Gastroesophageal sphincter (tissue), 4 donors: ENCODE results near the gene ACRBP. TPM values are rescaled to one million over a fixed set of nuclear protein-coding genes. Genes with fewer than 3 reads are reported as not detected.

ENCODE experiments used
- ATAC-seq: fragments of 150-250 bp; one replicate; pipeline ENCODE4 v1.9.1; 2016; ENCODE audit warnings: mild to moderate bottlenecking, moderate library complexity
- H3K27ac ChIP-seq, 4 donors: fragments of 200-600 bp; sonication (generic) in 3 of 4; 1 replicate in 3 of 4; 2 replicates in 1 of 4; pipeline ENCODE4 v1.5.1; 2016 to 2019
- H3K27me3 ChIP-seq: fragments of 200-600 bp; sonication (generic); one replicate; pipeline ENCODE4 v1.5.1; 2019
- H3K36me3 ChIP-seq, 2 donors: fragments of 200-600 bp; sonication (generic); one replicate each; pipeline ENCODE4 v1.5.1; 2019; ENCODE audit warnings: control low read depth in 1 of 2
- H3K4me1 ChIP-seq, 3 donors: fragments of 200-600 bp; sonication (generic); 1 replicate in 2 of 3; 2 replicates in 1 of 3; pipeline ENCODE4 v1.5.1; 2016 to 2019; ENCODE audit warnings: control low read depth in 2 of 3
- H3K4me3 ChIP-seq, 2 donors: fragments of 200-600 bp; sonication (generic); one replicate each; pipeline ENCODE4 v1.5.1; 2019; ENCODE audit warnings: mild to moderate bottlenecking in 1 of 2, moderate library complexity in 1 of 2
- H3K9me3 ChIP-seq, 3 donors: fragments of 200-600 bp; sonication (generic); one replicate each; pipeline ENCODE4 v1.5.1; 2017 to 2019; ENCODE audit warnings: control low read depth in 2 of 3
- EP300 ChIP-seq: sonication (generic); formaldehyde crosslinking; IDR thresholded peaks from one replicate; pipeline ENCODE4 v1.6.1; 2017; ENCODE audit warnings: antibody characterized with exemption, mild to moderate bottlenecking
- POLR2A ChIP-seq, 2 donors: fragments of 450-650 bp; IDR thresholded peaks; one replicate each; pipeline ENCODE4 v1.6.1; 2017; ENCODE audit warnings: antibody characterized with exemption in 2 of 2, mild to moderate bottlenecking in 2 of 2, moderate library complexity in 1 of 2
- POLR2AphosphoS5 ChIP-seq: sonication (generic); formaldehyde crosslinking; IDR thresholded peaks from one replicate; pipeline ENCODE4 v1.6.1; 2017; ENCODE audit warnings: antibody characterized with exemption
- WGBS, 2 donors: methylation state at CpG; one replicate each; pipeline ENCODE4 v1.1.5; 2018; ENCODE audit warnings: low coverage in 1 of 2; 5-methylcytosine and 5-hydroxymethylcytosine counted together
- total RNA-seq, 4 donors: library from RNA; depleted of rRNA; stranded (reverse); fragments of >200 nt; gene quantifications; one replicate each; pipeline ENCODE4 v1.1.0, GENCODE V29; 2016
- TF ChIP-seq, protein P1 (sequence below), 4 experiments: fragments of 200-600 bp in 2 of 4; fragments of 450-650 bp in 2 of 4; sonication (generic) in 1 of 4; IDR thresholded peaks; one replicate each; pipeline ENCODE4 v1.5.1; 2017 to 2019; ENCODE audit warnings: antibody characterized with exemption in 4 of 4, mild to moderate bottlenecking in 2 of 4, moderate library complexity in 2 of 4

The ACRBP gene
- total RNA-seq, 4 donors from 2014 or later, result 0.81 to 3.2 (median 2.4) TPM; not detected in 1

DNA sequence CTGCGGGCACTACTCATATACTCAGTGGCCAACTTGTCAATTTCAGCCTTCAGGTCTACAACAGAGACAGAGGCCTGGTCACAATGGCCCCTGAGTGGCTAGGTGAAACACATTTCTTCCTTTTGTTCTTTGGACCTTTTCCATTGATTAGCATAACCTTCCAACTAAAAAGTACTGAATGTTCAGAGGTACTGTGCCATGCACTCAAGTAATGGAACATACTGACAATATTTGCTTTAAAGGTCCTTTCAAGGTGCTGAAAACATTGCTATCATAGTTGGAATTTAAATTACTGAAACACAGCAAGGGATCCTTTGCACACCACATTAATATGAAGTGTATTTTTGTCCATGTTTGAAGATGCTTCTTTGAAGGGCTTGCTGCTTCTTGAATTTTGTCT is 6.1 kb upstream of the ACRBP start:
- WGBS, 2 donors, result 100% methylated on average over 1 of the region's 1 CpG

DNA sequence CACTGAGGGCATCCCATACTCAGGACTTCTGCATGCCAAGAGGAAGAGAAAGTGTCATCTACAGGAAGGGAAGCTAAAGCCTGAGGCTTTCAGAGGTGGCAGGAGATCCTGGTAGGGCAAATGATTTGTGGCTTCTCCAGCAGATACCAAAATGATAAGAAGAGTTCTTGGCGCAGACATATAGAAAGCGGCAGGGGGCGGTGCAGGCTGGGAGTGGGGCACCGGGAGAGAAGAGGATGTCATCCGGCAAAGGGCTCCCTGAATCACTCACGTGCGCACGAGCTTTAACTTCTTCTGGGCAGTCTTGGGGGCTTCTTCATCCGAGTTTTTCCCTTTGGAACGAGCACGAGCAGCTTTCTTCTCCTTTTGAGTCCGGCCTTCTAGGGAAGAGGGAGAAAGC is 5.2 kb upstream of the ACRBP start:
- ATAC-seq, result no peak
- Histone ChIP-seq H3K27me3 (no peaks in the 10 kb centered on the region), H3K4me1 (peaks cover 0 to 4% (median 0%) of the 10 kb centered on the region in 3 donors), H3K27ac (no peak overlapping the region), H3K4me3 (no peak overlapping the region), H3K9me3 (no peaks in the 10 kb centered on the region), H3K36me3 (peaks cover 0 to 96% of the 10 kb centered on the region in 2 donors)
- 80 to 83% methylated on average over 9 to 12 of the region's 12 CpGs for WGBS, 2 donors
- no peak for TF ChIP-seq POLR2A (IDR thresholded peaks at IDR 0.05)
- TF ChIP-seq, protein P1, sequence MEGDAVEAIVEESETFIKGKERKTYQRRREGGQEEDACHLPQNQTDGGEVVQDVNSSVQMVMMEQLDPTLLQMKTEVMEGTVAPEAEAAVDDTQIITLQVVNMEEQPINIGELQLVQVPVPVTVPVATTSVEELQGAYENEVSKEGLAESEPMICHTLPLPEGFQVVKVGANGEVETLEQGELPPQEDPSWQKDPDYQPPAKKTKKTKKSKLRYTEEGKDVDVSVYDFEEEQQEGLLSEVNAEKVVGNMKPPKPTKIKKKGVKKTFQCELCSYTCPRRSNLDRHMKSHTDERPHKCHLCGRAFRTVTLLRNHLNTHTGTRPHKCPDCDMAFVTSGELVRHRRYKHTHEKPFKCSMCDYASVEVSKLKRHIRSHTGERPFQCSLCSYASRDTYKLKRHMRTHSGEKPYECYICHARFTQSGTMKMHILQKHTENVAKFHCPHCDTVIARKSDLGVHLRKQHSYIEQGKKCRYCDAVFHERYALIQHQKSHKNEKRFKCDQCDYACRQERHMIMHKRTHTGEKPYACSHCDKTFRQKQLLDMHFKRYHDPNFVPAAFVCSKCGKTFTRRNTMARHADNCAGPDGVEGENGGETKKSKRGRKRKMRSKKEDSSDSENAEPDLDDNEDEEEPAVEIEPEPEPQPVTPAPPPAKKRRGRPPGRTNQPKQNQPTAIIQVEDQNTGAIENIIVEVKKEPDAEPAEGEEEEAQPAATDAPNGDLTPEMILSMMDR (IDR thresholded peaks at IDR 0.05), result no peak
- no peak for TF ChIP-seq EP300
- TF ChIP-seq POLR2AphosphoS5, result no peak

More for the DNA sequence above, 6.1 kb upstream of the ACRBP start:
- TF ChIP-seq, protein P1 (IDR thresholded peaks at IDR 0.05), result no peak
- TF ChIP-seq EP300 (no peak), POLR2A (IDR thresholded peaks at IDR 0.05) (no peak), POLR2AphosphoS5 (no peak)
- peaks cover 0 to 4% (median 0%) of the 10 kb centered on the region in 3 donors for H3K4me1 ChIP-seq
- peaks cover 0 to 100% of the 10 kb centered on the region in 2 donors for H3K36me3 ChIP-seq
- no peaks in the 10 kb centered on the region for H3K9me3 ChIP-seq
- ATAC-seq, result no peak
- no peak overlapping the region for H3K4me3 ChIP-seq
- H3K27me3 ChIP-seq, result no peaks in the 10 kb centered on the region
- no peak overlapping the region for H3K27ac ChIP-seq

DNA sequence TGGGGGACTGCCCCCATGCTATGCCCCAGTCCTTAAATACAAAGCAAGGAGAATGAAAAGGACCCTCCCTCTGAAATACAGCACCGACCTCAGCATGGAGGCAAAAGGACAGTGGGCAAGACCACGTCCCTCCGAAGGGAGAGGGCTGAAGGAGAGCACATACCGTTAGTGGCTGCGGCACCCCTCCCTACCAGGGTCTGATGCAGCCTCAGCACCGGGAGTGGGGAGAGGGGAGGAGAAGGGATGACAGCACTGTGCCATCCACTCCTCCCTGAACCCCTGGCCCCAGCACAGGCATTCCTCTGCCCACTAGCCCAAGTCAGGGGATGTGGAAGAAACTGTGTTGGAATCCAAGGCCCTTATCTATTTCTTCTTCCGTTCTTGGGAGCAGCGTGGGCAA is 3.6 kb upstream of the ACRBP start:
- Histone ChIP-seq H3K27me3 (no peaks in the 10 kb centered on the region), H3K36me3 (peaks cover 0 to 81% of the 10 kb centered on the region in 2 donors), H3K9me3 (no peaks in the 10 kb centered on the region), H3K4me3 (no peak overlapping the region), H3K27ac (no peak overlapping the region), H3K4me1 (peaks cover 0 to 14% (median 0%) of the 10 kb centered on the region in 3 donors)
- ATAC-seq, result no peak
- WGBS, 2 donors, result 70 to 80% methylated on average over 1 to 3 of the region's 8 CpGs
- TF ChIP-seq POLR2A (IDR thresholded peaks at IDR 0.05) (no peak), POLR2AphosphoS5 (no peak), EP300 (no peak)
- TF ChIP-seq, protein P1 (IDR thresholded peaks at IDR 0.05), result no peak

DNA sequence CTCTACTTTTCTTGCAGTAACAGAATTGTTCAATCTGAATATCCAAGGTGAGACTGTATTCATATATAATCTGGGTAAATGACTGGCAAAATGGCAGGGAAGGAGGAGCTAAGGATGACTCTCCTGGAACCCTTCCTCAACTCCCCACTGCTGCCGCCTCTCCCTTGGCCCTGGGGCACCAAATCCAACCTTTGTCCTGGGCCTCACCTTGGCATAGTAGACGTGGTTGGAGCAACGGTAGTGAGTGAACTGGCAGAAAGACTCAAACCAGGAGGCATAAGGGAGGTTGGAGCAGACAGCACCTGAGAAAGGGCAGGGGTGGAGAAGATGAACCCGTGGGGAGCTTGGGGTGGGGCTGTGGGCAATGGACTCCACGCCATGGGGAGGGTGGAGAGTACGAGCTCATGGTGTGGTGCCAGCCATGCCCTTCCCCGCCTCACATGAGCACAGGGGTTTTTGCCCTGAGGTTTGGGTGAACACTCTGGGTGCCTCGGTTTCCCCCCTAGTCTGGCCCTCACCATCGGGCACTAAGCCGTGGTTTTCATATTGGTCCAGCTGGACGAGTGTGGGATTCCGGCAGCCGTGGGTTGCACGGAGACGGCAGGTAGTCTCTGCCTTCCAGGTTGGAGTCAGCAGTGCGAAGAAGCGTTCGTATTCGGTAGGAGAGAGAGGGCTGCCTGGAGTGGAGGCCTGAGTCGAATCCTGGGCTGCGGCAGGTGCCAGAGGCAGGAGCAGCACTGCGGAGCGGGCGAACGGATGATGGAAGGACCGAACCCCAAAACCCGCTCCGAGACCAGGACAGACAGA is 753 bp downstream of the ACRBP start:
- Histone ChIP-seq H3K4me3 (peak overlapping the region; percentile 46 to 60), H3K27ac (peak overlapping the region in 3 of 4 donors; percentile 67 to 74 (median 73)), H3K4me1 (peaks cover 0 to 14% (median 0%) of the 10 kb centered on the region in 3 donors), H3K9me3 (no peaks in the 10 kb centered on the region), H3K27me3 (no peaks in the 10 kb centered on the region), H3K36me3 (peaks cover 0 to 37% of the 10 kb centered on the region in 2 donors)
- WGBS, 2 donors, result 52 to 82% methylated on average over 2 to 13 of the region's 28 CpGs
- ATAC-seq, result peak; percentile 9
- TF ChIP-seq, protein P1 (IDR thresholded peaks at IDR 0.05), result no peak
- TF ChIP-seq POLR2A (IDR thresholded peaks at IDR 0.05) (no peak), POLR2AphosphoS5 (no peak), EP300 (no peak)

DNA sequence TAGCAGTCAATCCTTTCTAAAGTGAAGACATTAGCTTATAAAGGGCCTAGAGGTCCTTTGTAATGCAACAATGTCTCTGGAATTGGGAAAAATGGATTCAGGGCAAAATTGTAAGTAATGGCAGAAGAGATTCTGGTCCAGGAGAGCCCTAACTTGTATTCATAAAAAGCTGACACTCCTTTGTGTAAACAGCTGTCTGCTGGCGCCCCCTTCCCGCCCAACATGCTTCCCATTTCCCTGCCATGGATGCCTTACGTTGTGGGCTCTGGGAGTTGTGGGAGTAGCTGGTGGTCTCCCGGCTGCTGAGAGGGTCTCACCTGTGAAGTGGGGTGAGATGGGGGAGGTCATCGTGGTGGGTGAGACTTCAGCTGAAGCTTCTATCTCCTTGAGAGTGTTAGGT is 2.3 kb downstream of the ACRBP start:
- WGBS, 2 donors, result 17 to 20% methylated on average over 1 to 4 of the region's 5 CpGs
- Histone ChIP-seq H3K36me3 (peaks cover 0 to 21% of the 10 kb centered on the region in 2 donors), H3K9me3 (no peaks in the 10 kb centered on the region), H3K4me1 (peaks cover 0 to 14% (median 0%) of the 10 kb centered on the region in 3 donors), H3K27ac (peak overlapping the region in 1 of 4 donors; percentile 39), H3K27me3 (no peaks in the 10 kb centered on the region), H3K4me3 (no peak overlapping the region)
- TF ChIP-seq EP300 (no peak), POLR2A (IDR thresholded peaks at IDR 0.05) (no peak), POLR2AphosphoS5 (no peak)
- TF ChIP-seq, protein P1 (IDR thresholded peaks at IDR 0.05), result peak in 1 of 4 experiments; percentile 46
- no peak for ATAC-seq
